Nucleus accumbens (tissue), 56 donors: ENCODE measurements around the gene ABCA8.
"Not testable (repeated sequence)": the region's sequence is repeated elsewhere in the genome, so short reads cannot be mapped to it uniquely, and the experiment has no call there.

Experiments used
- DNase-seq, 56 donors: peaks; one replicate each; lab custom pipeline; 2025; lab: John Stamatoyannopoulos, UW

The ABCA8 gene

GRCh38 chr17:68832109-68832802 lies 122.9 kb downstream of the ABCA8 start:
- DNase-seq = peak in 4 of 56 donors; percentile 3 to 35 (median 12)

- DNase-seq = no peak
Observed at GRCh38 chr17:68831170-68831569, 124.0 kb downstream of the ABCA8 start.

GRCh38 chr17:68830313-68830712 lies 124.9 kb downstream of the ABCA8 start:
- DNase-seq = no peak

- no peak for DNase-seq
Observed at GRCh38 chr17:68829211-68829610, 126.0 kb downstream of the ABCA8 start.

- DNase-seq = no peak
Observed at GRCh38 chr17:68824707-68825106, 130.5 kb downstream of the ABCA8 start.

GRCh38 chr17:68824185-68824584 lies 131.0 kb downstream of the ABCA8 start:
- not testable (repeated sequence) for DNase-seq

GRCh38 chr17:68822719-68823289 lies 132.4 kb downstream of the ABCA8 start:
- no peak for DNase-seq

- no peak for DNase-seq
Observed at GRCh38 chr17:68821860-68822696, 133.1 kb downstream of the ABCA8 start.

- no peak for DNase-seq
Observed at GRCh38 chr17:68820825-68821481, 134.2 kb downstream of the ABCA8 start.

- DNase-seq = no peak
Observed at GRCh38 chr17:68820476-68820824, 134.7 kb downstream of the ABCA8 start.

- DNase-seq = peak in 6 of 56 donors; percentile 3 to 17 (median 12)
Observed at GRCh38 chr17:68819465-68819864, 135.7 kb downstream of the ABCA8 start.
